ENCODE measurements around the gene PLEKHA4. TPM values are rescaled to one million over a fixed set of nuclear protein-coding genes. Genes with fewer than 3 reads are reported as not detected.

PLEKHA4 gene
- total and polyA plus RNA-seq, 9 of the 15 experiments (the other 6 are each of a cell fraction or from before 2014, with no cell fraction given) = 0.07 to 30.8 (median 11.4) TPM

DNA sequence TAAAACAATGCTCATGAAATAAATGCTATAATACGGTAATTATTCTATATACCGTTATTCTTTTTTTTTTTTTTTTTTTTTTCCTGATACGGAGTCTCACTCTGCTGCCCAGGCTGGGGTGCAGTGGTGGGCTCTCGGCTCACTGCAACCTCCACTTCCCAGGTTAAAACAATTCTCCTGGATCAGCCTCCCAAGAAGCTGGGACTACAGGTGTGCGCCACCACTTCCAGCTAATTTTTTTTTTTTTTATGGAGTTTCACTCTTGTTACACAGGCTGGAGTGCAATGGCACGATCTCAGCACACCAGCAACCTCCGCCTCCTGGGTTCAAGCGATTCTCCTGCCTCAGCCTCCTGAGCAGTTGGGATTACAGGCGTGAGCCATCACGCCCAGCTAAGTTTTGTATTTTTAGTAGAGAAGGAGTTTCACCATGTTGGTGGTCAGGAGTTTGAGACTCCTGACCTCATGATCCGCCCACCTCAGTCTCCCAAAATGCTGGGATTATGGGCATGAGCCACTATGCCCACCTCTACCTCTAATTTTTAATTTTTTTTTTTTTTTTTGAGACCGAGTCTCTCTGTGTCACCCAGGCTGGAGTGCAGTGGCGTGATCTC is 10.7 kb upstream of the PLEKHA4 start (continued):
- TF ChIP-seq ESRRB (CRISPR knock-in tag; IDR thresholded peaks at IDR 0.05; ENCODE audit: borderline replicate concordance) (no peak), CREBBP (IDR thresholded peaks at IDR 0.05; ENCODE audit: low read depth, low read length) (no peak), FOXA3 (CRISPR knock-in tag; conservative IDR thresholded peaks at IDR 0.05 in 1 of 2, IDR thresholded peaks at IDR 0.05 in 1 of 2) (no peak), TBP (optimal IDR thresholded peaks at IDR 0.05; ENCODE audit: low read depth, low read length) (no peak), CBFB (CRISPR knock-in tag; IDR thresholded peaks at IDR 0.05) (no peak), RFX5 (IDR thresholded peaks at IDR 0.05; ENCODE audit: low read depth, low read length) (no peak), ZNF124 (CRISPR knock-in tag; IDR thresholded peaks at IDR 0.05) (no peak), RBM17 (IDR thresholded peaks at IDR 0.05; ENCODE audit: borderline replicate concordance, low read depth, low read length) (no peak), SMAD3 (CRISPR knock-in tag; conservative IDR thresholded peaks at IDR 0.05) (no peak), KDM1A (IDR thresholded peaks at IDR 0.05) (no peak), HNRNPUL1 (IDR thresholded peaks at IDR 0.05; ENCODE audit: low read length) (no peak), ZNF551 (CRISPR knock-in tag; IDR thresholded peaks at IDR 0.05) (no peak), ZNF830 (CRISPR knock-in tag; IDR thresholded peaks at IDR 0.05) (no peak), PTBP1 (IDR thresholded peaks at IDR 0.05; ENCODE audit: low read depth, low read length) (0 out of 2 replicates have a peak, but pooled peaks have one; percentile 37), TRIM28 (IDR thresholded peaks at IDR 0.05) (peak; percentile 79; the same call in 1 of the 2 replicates), LARP7 (IDR thresholded peaks at IDR 0.05) (no peak), PHF21A (IDR thresholded peaks at IDR 0.05; ENCODE audit: borderline replicate concordance, low read depth) (no peak)
- TF ChIP-seq, protein P1, sequence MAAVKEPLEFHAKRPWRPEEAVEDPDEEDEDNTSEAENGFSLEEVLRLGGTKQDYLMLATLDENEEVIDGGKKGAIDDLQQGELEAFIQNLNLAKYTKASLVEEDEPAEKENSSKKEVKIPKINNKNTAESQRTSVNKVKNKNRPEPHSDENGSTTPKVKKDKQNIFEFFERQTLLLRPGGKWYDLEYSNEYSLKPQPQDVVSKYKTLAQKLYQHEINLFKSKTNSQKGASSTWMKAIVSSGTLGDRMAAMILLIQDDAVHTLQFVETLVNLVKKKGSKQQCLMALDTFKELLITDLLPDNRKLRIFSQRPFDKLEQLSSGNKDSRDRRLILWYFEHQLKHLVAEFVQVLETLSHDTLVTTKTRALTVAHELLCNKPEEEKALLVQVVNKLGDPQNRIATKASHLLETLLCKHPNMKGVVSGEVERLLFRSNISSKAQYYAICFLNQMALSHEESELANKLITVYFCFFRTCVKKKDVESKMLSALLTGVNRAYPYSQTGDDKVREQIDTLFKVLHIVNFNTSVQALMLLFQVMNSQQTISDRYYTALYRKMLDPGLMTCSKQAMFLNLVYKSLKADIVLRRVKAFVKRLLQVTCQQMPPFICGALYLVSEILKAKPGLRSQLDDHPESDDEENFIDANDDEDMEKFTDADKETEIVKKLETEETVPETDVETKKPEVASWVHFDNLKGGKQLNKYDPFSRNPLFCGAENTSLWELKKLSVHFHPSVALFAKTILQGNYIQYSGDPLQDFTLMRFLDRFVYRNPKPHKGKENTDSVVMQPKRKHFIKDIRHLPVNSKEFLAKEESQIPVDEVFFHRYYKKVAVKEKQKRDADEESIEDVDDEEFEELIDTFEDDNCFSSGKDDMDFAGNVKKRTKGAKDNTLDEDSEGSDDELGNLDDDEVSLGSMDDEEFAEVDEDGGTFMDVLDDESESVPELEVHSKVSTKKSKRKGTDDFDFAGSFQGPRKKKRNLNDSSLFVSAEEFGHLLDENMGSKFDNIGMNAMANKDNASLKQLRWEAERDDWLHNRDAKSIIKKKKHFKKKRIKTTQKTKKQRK (IDR thresholded peaks at IDR 0.05; ENCODE audit: borderline replicate concordance, low read depth, low read length) = no peak
- TF ChIP-seq, protein P2, sequence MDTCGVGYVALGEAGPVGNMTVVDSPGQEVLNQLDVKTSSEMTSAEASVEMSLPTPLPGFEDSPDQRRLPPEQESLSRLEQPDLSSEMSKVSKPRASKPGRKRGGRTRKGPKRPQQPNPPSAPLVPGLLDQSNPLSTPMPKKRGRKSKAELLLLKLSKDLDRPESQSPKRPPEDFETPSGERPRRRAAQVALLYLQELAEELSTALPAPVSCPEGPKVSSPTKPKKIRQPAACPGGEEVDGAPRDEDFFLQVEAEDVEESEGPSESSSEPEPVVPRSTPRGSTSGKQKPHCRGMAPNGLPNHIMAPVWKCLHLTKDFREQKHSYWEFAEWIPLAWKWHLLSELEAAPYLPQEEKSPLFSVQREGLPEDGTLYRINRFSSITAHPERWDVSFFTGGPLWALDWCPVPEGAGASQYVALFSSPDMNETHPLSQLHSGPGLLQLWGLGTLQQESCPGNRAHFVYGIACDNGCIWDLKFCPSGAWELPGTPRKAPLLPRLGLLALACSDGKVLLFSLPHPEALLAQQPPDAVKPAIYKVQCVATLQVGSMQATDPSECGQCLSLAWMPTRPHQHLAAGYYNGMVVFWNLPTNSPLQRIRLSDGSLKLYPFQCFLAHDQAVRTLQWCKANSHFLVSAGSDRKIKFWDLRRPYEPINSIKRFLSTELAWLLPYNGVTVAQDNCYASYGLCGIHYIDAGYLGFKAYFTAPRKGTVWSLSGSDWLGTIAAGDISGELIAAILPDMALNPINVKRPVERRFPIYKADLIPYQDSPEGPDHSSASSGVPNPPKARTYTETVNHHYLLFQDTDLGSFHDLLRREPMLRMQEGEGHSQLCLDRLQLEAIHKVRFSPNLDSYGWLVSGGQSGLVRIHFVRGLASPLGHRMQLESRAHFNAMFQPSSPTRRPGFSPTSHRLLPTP (IDR thresholded peaks at IDR 0.05; ENCODE audit: borderline replicate concordance, extremely low read depth, insufficient read length) = no peak
- TF ChIP-seq, protein P3, sequence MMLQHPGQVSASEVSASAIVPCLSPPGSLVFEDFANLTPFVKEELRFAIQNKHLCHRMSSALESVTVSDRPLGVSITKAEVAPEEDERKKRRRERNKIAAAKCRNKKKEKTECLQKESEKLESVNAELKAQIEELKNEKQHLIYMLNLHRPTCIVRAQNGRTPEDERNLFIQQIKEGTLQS (IDR thresholded peaks at IDR 0.05) = no peak
- TF ChIP-seq, protein P3 (CRISPR knock-in tag; conservative IDR thresholded peaks at IDR 0.05) = 0 out of 2 replicates have a peak, but pooled peaks have one; percentile 0
- TF ChIP-seq, protein P4, sequence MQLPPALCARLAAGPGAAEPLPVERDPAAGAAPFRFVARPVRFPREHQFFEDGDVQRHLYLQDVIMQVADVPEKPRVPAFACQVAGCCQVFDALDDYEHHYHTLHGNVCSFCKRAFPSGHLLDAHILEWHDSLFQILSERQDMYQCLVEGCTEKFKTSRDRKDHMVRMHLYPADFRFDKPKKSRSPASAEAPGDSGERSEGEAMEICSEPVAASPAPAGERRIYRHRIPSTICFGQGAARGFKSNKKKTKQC (CRISPR knock-in tag; IDR thresholded peaks at IDR 0.05) = no peak
